HCT116 (cell line): ENCODE results near the gene USP43. TPM values are rescaled to one million over a fixed set of nuclear protein-coding genes. Genes with fewer than 3 reads are reported as not detected.
A peak's percentile ranks its signal among the peaks of the same experiment; 100 is the strongest.

ENCODE experiments used
- ATAC-seq: fragments of 200-7000 bp; cut with Tn5 transposase; 2 replicates; pipeline ENCODE4 v1.9.1; 2020; ENCODE audit warnings: mild to moderate bottlenecking, moderate library complexity
- BruUV-seq: library from RNA; stranded (reverse); fragments of 400-500 nt; replicated peaks from 2 replicates; lab custom pipeline; 2021; lab: Mats Ljungman, UMichigan
- CTCF ChIA-PET: fragments of 300-600 bp; sonication (Branson Sonifier 250); formaldehyde crosslinking; loops from one replicate; lab custom pipeline; 2021; ENCODE audit warnings: antibody characterized with exemption; lab: Charles Lee
- POLR2A ChIA-PET: fragments of 300-600, 350-600 bp; sonication (Branson Sonifier 250); formaldehyde crosslinking; loops from one replicate; lab custom pipeline; 2021; ENCODE audit warnings: antibody characterized with exemption; lab: Charles Lee
- RAD21 ChIA-PET, 2 experiments: fragments of 300-600 bp; sonication (Branson Sonifier 250); formaldehyde crosslinking; loops; one replicate each; lab custom pipeline; 2023; ENCODE audit warnings: low total read pairs in 2 of 2; ENCODE audit not compliant: uncharacterized antibody in 2 of 2, unreplicated experiment in 2 of 2, low non-redundant PET in 1 of 2; lab: Charles Lee
- DNase-seq: peaks from one replicate; pipeline ENCODE4 v3.0.0-alpha.2; 2010; ENCODE audit warnings: low read depth, low spot score
- H2AFZ ChIP-seq: fragments of 200-600 bp; shearing (Covaris generic), sonication (generic); 2 replicates; pipeline ENCODE4 v1.6.1; 2017; ENCODE audit warnings: low read depth, mixed run types, mixed read lengths, antibody characterized with exemption, low read length; ENCODE audit not compliant: poor library complexity, severe bottlenecking
- H3K27ac ChIP-seq: 2 replicates; pipeline ENCODE4 v1.5.1; 2012; ENCODE audit warnings: low read depth, low read length
- H3K27me3 ChIP-seq: fragments of 200-600 bp; sonication (generic); 2 replicates; pipeline ENCODE4 v1.6.1; 2016; ENCODE audit warnings: mixed run types, low read length, mixed read lengths; ENCODE audit not compliant: insufficient read depth
- H3K36me3 ChIP-seq, 2 experiments: fragments of 200-500 bp in 1 of 2; fragments of 200-600 bp in 1 of 2; sonication (Bioruptor generic) in 1 of 2; sonication (generic) in 1 of 2; 2 replicates each; pipeline versions ENCODE4 v1.5.1 to v1.6.1; 2014 to 2016; ENCODE audit warnings: low read length in 2 of 2, inconsistent platforms in 1 of 2, mixed read lengths in 1 of 2, mixed run types in 1 of 2; ENCODE audit not compliant: insufficient read depth in 2 of 2, control insufficient read depth in 1 of 2
- H3K4me1 ChIP-seq, 2 experiments: fragments of 200-600 bp in 1 of 2; sonication (generic) in 1 of 2; 2 replicates each; pipeline versions ENCODE4 v1.5.1 to v1.6.1; 2012 to 2017; ENCODE audit warnings: low read length in 2 of 2, inconsistent platforms in 1 of 2, mild to moderate bottlenecking in 1 of 2, mixed read lengths in 1 of 2, mixed run types in 1 of 2, moderate library complexity in 1 of 2; ENCODE audit not compliant: insufficient read depth in 2 of 2, control insufficient read depth in 1 of 2
- H3K4me2 ChIP-seq: fragments of 200-600 bp; sonication (generic); 2 replicates; pipeline ENCODE4 v1.6.1; 2017; ENCODE audit warnings: mixed run types, low read length, mixed read lengths
- H3K4me3 ChIP-seq, 2 experiments: fragments of 200-600 bp in 1 of 2; sonication (generic) in 1 of 2; replicated peaks in 1 of 2; 2 replicates each; pipeline ENCODE4 v1.5.1; 2011 to 2016; ENCODE audit warnings: low read length in 2 of 2, control low read depth in 1 of 2, low read depth in 1 of 2, mild to moderate bottlenecking in 1 of 2, mixed read lengths in 1 of 2, mixed run types in 1 of 2
- H3K79me2 ChIP-seq: fragments of 200-600 bp; sonication (generic); 2 replicates; pipeline ENCODE4 v1.6.1; 2017; ENCODE audit warnings: mild to moderate bottlenecking, mixed run types, low read length, moderate library complexity, mixed read lengths; ENCODE audit not compliant: insufficient read depth
- H3K9ac ChIP-seq: fragments of 200-600 bp; sonication (generic); 2 replicates; pipeline ENCODE4 v1.6.1; 2016; ENCODE audit warnings: low read length, mixed read lengths
- H3K9me2 ChIP-seq: fragments of 200-600 bp; sonication (generic), shearing (Covaris generic); 2 replicates; pipeline ENCODE4 v1.6.1; 2017; ENCODE audit warnings: mixed run types, mild to moderate bottlenecking, moderate library complexity; ENCODE audit not compliant: insufficient read depth
- H3K9me3 ChIP-seq, 2 experiments: fragments of 200-500 bp in 1 of 2; fragments of 200-600 bp in 1 of 2; sonication (Bioruptor generic) in 1 of 2; sonication (generic) in 1 of 2; 2 replicates each; pipeline ENCODE4 v1.6.1; 2014 to 2017; ENCODE audit warnings: low read length in 2 of 2, mixed read lengths in 2 of 2, inconsistent platforms in 1 of 2, low read depth in 1 of 2, mild to moderate bottlenecking in 1 of 2, mixed run types in 1 of 2, moderate library complexity in 1 of 2; ENCODE audit not compliant: control insufficient read depth in 1 of 2, insufficient read depth in 1 of 2
- H4K20me1 ChIP-seq: fragments of 200-600 bp; sonication (generic), shearing (Covaris generic); 2 replicates; pipeline ENCODE4 v1.6.1; 2017; ENCODE audit warnings: mixed run types, mild to moderate bottlenecking, moderate library complexity; ENCODE audit not compliant: insufficient read depth
- CBX3 ChIP-seq: IDR thresholded peaks from 2 replicates; pipeline ENCODE4 v1.6.1; 2012; ENCODE audit warnings: low read depth
- EZH2phosphoT487 ChIP-seq: fragments of 200-600 bp; IDR thresholded peaks from 2 replicates; pipeline ENCODE4 v1.6.1; 2018; ENCODE audit warnings: antibody characterized with exemption, borderline replicate concordance
- FOSL1 ChIP-seq: IDR thresholded peaks from 2 replicates; pipeline ENCODE4 v1.6.1; 2012; ENCODE audit warnings: low read depth
- JUND ChIP-seq: IDR thresholded peaks from 2 replicates; pipeline ENCODE4 v1.6.1; 2012
- RAD21 ChIP-seq: IDR thresholded peaks from 2 replicates; pipeline ENCODE4 v1.6.1; 2012; ENCODE audit warnings: low read depth, mild to moderate bottlenecking
- SIN3A ChIP-seq: IDR thresholded peaks from 2 replicates; pipeline ENCODE4 v1.6.1; 2012; ENCODE audit warnings: low read depth
- YY1 ChIP-seq: IDR thresholded peaks from 2 replicates; pipeline ENCODE4 v1.6.1; 2011; ENCODE audit warnings: low read length, low read depth, moderate library complexity, mild to moderate bottlenecking; ENCODE audit not compliant: insufficient replicate concordance; ENCODE audit errors: extremely low read depth
- intact Hi-C: fragments of 100-400 bp; cut with micrococcal nuclease; formaldehyde crosslinking; loops from 2 replicates; pipeline ENCODE4 v1.10.0; 2022
- total RNA-seq: library from RNA; stranded (reverse); gene quantifications from one replicate; pipeline ENCODE4 v1.2.1, GENCODE V29; 2021; ENCODE audit not compliant: unreplicated experiment
- TF ChIP-seq, protein P1 (sequence below), 3 experiments: fragments of 200-600 bp in 1 of 3; sonication (generic) in 1 of 3; IDR thresholded peaks in 2 of 3; conservative IDR thresholded peaks in 1 of 3; 2 replicates each; pipeline ENCODE4 v1.5.1; 2012 to 2017; ENCODE audit warnings: low read depth in 2 of 3, low read length in 2 of 3, antibody characterized with exemption in 1 of 3, borderline replicate concordance in 1 of 3, control low read depth in 1 of 3, mild to moderate bottlenecking in 1 of 3, mixed read lengths in 1 of 3, mixed run types in 1 of 3, moderate library complexity in 1 of 3; ENCODE audit not compliant: insufficient read depth in 1 of 3
- TF ChIP-seq, protein P2 (sequence below): IDR thresholded peaks from 2 replicates; pipeline ENCODE4 v1.6.1; 2012
- TF ChIP-seq, protein P3 (sequence below): IDR thresholded peaks from 2 replicates; pipeline ENCODE4 v1.6.1; 2012; ENCODE audit warnings: low read depth

Gene USP43
- total RNA-seq, 1 experiment from 2014 or later, result 8.0 TPM

DNA sequence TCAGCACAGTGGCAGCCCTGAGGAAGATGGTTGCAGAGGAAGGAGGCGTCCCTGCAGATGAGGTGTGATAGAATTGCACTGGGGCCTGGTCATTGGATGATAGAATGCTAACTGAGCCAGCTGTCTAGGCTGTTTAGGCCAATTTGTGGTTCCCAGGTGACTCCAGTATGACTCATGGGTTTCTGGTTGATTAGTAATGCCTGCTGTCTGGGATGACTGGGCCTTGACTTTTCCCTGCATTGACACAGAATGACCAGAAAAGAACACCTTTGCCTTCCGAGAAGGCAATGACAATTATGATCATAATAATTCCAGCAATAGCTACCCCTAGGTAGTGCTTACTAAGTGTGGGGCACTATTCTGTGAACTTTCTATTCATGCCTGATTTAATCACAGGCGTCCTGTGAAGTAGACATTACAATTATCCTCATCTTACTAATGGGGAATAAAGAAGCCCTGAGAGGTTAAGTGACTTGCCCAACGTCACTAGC is 31.5 kb downstream of the USP43 start (continued):
- TF ChIP-seq, protein P1, sequence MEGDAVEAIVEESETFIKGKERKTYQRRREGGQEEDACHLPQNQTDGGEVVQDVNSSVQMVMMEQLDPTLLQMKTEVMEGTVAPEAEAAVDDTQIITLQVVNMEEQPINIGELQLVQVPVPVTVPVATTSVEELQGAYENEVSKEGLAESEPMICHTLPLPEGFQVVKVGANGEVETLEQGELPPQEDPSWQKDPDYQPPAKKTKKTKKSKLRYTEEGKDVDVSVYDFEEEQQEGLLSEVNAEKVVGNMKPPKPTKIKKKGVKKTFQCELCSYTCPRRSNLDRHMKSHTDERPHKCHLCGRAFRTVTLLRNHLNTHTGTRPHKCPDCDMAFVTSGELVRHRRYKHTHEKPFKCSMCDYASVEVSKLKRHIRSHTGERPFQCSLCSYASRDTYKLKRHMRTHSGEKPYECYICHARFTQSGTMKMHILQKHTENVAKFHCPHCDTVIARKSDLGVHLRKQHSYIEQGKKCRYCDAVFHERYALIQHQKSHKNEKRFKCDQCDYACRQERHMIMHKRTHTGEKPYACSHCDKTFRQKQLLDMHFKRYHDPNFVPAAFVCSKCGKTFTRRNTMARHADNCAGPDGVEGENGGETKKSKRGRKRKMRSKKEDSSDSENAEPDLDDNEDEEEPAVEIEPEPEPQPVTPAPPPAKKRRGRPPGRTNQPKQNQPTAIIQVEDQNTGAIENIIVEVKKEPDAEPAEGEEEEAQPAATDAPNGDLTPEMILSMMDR (IDR thresholded peaks at IDR 0.05 in 2 of 3, conservative IDR thresholded peaks at IDR 0.05 in 1 of 3; ENCODE audit: borderline replicate concordance in 1 of 3, insufficient read depth in 1 of 3, low read depth in 2 of 3, low read length in 2 of 3), result no peak
- TF ChIP-seq CBX3, result peak; percentile 80

DNA sequence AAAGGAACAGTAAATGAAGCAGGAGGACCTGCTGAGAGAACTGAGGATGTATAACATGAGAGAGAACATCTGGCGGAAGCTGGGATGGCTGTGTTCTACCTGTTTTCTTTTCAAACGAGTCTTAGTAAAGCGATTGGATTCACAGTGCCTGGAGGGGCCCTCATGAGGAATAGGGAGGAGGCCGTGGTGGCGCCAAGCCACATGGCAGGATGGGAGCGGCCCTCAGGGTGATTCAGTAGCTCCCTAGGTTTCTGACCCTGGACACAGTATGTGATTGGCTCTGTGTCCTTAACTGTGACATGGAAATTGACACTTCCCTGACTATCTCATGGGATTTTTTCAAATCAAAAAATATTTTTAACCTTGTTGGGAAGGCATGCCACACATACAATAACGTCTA is 32.1 kb downstream of the USP43 start:
- H3K27me3 ChIP-seq, result no peaks in the 10 kb centered on the region
- TF ChIP-seq FOSL1 (no peak), JUND (no peak), EZH2phosphoT487 (no peak), SIN3A (no peak), RAD21 (no peak), YY1 (no peak)
- TF ChIP-seq, protein P2, sequence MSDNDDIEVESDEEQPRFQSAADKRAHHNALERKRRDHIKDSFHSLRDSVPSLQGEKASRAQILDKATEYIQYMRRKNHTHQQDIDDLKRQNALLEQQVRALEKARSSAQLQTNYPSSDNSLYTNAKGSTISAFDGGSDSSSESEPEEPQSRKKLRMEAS, result no peak
- TF ChIP-seq, protein P1 (IDR thresholded peaks at IDR 0.05 in 2 of 3, conservative IDR thresholded peaks at IDR 0.05 in 1 of 3; ENCODE audit: borderline replicate concordance in 1 of 3, insufficient read depth in 1 of 3, low read depth in 2 of 3, low read length in 2 of 3), result no peak
- TF ChIP-seq, protein P3, sequence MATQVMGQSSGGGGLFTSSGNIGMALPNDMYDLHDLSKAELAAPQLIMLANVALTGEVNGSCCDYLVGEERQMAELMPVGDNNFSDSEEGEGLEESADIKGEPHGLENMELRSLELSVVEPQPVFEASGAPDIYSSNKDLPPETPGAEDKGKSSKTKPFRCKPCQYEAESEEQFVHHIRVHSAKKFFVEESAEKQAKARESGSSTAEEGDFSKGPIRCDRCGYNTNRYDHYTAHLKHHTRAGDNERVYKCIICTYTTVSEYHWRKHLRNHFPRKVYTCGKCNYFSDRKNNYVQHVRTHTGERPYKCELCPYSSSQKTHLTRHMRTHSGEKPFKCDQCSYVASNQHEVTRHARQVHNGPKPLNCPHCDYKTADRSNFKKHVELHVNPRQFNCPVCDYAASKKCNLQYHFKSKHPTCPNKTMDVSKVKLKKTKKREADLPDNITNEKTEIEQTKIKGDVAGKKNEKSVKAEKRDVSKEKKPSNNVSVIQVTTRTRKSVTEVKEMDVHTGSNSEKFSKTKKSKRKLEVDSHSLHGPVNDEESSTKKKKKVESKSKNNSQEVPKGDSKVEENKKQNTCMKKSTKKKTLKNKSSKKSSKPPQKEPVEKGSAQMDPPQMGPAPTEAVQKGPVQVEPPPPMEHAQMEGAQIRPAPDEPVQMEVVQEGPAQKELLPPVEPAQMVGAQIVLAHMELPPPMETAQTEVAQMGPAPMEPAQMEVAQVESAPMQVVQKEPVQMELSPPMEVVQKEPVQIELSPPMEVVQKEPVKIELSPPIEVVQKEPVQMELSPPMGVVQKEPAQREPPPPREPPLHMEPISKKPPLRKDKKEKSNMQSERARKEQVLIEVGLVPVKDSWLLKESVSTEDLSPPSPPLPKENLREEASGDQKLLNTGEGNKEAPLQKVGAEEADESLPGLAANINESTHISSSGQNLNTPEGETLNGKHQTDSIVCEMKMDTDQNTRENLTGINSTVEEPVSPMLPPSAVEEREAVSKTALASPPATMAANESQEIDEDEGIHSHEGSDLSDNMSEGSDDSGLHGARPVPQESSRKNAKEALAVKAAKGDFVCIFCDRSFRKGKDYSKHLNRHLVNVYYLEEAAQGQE, result no peak
- TF ChIP-seq, all 23 proteins: peak for 0
- intact Hi-C loops, result no loop called here
- Histone ChIP-seq H3K27ac (peak overlapping the region; percentile 47; the same call in 1 of the 2 replicates), H3K9me2 (no peaks in the 10 kb centered on the region), H3K4me2 (peak overlapping the region; percentile 55), H3K36me3 (peaks cover 0 to 8% of the 10 kb centered on the region in 2 experiments; a peak in 1 of 4 replicates), H2AFZ (no peak overlapping the region), H3K4me3 (no peak overlapping the region), H3K9ac (peak overlapping the region; percentile 6; the same call in 1 of the 2 replicates), H4K20me1 (no peaks in the 10 kb centered on the region), H3K4me1 (peaks cover 13 to 23% of the 10 kb centered on the region in 2 experiments), H3K9me3 (peaks cover 3 to 15% of the 10 kb centered on the region in 2 experiments; a peak in 2 of 4 replicates), H3K79me2 (no peaks in the 10 kb centered on the region)
- CTCF ChIA-PET, result interaction anchor here (0.9 to 2.5 kb wide), 4 partner anchors 10 to 213 kb away, joined by 3 to 7 read pairs (median 3); no protein-coding TSS in a partner anchor
- BruUV-seq, result no TSS peak
- DNase-seq (no peak), ATAC-seq (peak; percentile 12)
- POLR2A ChIA-PET, result no interaction called here
- RAD21 ChIA-PET, result interaction anchor here in 1 of 2 experiments (1.7 kb wide), 1 partner anchor 100 kb away, joined by 4 read pairs; no protein-coding TSS in a partner anchor
